Stimulated activated CD8-positive, alpha-beta memory T cell treated with anti-CD3 and anti-CD28 coated beads, Interleukin-7, amount 100 ng/mL, for 24 hours (primary cell): ENCODE measurements around the gene DPM2.

ENCODE experiments used
- DNase-seq: peaks from one replicate; pipeline ENCODE4 v3.0.0-alpha.2; 2020; ENCODE audit warnings: low read depth

The DPM2 gene

DNA sequence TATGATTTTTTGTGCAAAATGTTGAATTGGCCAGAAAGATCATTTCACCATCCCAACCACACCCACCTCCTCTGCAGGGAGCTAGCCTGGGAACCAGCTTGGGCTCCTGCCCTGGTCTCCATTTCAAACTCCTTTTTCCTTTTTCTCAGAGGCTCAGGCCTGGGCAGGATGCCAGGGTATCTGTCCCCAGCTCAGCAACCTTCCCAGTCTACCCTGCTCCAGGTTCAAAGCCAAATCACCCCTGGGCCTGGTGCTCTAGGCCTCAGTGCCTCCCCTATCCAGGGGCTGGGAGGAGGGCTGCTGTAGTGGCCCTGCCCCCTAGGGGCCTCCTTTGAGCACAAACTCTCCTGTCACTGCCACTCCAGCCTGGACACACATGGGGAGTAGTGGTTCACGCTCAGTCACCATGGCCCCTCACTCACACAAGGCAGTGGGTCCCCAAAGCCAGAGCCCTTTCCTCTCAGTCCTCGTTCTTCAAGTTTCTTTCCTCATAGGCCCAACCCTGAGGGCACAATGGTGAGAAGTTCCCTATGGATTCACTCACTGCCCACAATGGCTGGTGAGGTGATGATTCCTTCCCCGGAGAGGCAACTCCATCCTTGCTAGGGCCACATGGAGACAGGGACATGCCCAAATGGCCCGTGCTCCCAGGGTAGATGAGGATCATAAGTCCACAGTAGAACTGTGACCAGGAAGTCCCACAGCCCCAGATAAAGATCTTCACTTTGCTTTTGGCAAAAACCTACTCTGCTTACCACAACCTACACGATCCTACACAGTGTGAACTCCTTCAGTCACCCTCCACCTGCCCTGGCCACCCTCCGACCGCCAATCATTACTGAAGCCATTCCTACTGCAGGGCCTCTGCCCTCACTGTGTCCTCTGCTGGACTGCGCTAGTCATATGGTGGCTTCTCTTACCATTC lies 19.2 kb downstream of the DPM2 start:
- no peak for DNase-seq

DNA sequence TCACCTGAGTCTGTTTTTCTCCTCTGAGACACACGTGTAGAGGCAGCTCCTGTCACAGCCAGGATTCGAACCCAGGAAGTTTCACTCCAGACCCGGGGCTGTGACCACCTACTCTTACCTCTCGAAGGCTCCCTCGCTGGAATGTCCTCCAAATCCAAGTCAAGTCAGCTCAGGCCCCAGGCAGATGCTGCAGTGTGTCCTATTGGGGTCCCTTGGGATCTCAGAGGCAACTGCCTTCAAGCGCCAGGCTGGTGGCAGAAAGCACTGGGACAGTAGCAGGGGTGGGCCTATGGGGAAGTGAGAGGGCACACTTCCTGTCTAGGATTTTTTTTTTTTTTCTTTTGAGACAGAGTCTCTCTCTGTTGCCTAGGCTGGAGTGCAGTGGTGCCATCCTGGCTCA lies 20.1 kb downstream of the DPM2 start:
- no peak for DNase-seq

DNA sequence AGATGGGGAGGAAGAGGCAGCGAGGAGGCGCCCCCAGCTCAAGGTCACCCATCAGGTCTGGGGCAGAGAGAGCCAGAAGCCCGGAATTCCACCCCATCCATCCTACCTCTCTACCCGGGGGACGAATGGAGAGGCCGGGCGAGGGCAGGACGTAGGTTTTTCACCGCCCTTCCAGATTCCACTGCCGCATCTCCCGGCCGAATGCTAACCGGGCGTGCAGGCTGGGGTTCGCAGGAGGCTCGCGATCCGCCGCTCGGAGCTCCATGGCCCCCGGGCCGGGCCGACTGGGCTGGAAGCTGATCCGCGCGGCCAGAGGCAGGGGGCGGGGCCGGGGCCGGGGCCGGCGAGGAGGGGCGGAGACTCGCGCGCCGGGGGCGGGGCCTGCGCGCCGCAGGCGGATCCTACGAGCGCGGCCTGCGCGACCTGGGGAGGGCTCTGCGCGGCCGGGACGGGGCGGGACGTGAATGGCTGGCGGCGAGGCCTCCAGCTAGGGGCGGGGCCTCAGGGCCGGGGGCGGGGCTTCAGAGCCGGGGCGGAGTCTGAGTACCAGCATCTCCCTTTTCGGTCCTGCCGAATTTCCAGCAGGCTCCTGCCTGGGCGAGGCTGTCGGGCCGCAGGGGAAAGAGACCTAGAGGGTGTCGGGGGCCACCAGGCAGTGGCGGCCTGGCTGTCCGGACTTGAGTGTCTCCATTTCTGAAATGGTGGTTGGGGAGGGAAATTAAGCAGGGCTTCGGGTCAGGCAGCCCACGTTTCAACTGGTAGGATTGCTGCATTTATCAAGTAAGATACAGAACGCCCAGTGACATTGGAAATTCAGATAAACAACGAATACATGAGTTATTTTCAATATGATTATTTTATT lies 20.7 kb downstream of the DPM2 start, which contains the start of gene ST6GALNAC4:
Gene ST6GALNAC4, minus strand, starts transcription at position 322 of the 862 bp plus-strand sequence. CDS start 622 bp downstream, outside the sequence.
- peak; percentile 95 for DNase-seq

DNA sequence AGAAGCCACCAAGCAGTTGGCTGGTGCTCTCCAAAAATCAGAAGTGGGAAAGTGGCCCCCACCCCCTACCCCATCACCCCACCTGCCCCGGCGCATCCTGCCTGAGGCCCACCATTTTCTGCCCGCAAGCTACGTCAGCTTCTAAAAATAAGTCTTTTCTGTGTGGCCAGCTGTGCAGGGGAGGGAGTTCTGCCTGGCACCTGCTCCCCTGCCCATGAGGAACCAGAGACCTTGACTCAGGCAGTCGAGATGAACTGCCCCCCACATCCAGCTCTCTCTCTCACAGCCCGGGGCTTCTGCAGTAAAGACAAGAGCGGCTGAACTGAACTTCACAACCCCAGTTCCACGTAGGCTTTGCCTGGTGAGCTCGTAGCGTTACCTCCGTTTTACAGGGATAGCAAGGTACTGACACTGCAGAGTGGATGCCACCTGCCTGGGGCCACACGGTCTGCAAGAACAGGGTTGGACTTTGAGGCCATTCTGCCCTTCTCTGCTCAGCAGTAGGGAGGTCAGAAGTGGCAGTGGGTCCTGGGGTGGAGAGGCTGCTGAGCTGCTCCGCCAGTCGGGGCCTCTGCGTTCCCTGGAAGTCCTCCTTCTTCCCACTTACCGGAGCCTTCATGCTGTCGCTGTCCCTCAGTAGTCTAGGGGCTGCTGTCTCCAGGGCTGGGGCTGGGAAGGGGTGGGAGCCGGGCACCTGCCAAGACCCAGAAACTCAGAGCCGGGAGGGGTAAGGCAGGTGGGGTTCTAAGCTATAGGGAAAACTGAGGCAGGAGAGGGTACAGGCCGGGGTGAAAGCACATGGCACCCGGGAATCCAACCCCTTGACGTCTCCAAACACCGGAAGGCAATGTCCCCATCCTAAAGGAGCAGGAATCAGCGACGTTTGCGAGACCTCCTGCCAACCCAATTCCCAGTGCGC lies 21.6 kb downstream of the DPM2 start:
- no peak for DNase-seq

- no peak for DNase-seq
These were observed 22.3 kb downstream of the DPM2 start for GRCh38 chr9:127915325-127915752.

DNA sequence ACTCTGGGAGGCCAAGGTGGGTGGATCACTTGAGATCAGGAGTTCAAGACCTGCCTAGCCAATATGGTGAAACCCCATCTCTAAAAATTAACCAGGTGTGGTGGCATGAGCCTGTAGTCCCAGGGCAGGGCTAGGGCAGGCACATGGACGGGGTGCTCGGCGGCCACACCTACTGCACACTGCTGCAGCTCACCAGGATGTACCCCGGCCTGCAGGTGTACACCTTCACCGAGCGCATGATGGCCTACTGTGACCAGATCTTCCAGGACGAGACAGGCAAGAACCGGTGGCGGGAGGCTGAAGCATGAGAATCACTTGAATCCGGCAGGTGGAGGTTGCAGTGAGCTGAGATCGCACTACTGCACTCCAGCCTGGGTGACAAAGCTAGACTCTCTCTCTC lies 24.0 kb downstream of the DPM2 start:
- no peak for DNase-seq

- DNase-seq = no peak
These were observed 24.8 kb downstream of the DPM2 start for GRCh38 chr9:127912882-127913281.

DNA sequence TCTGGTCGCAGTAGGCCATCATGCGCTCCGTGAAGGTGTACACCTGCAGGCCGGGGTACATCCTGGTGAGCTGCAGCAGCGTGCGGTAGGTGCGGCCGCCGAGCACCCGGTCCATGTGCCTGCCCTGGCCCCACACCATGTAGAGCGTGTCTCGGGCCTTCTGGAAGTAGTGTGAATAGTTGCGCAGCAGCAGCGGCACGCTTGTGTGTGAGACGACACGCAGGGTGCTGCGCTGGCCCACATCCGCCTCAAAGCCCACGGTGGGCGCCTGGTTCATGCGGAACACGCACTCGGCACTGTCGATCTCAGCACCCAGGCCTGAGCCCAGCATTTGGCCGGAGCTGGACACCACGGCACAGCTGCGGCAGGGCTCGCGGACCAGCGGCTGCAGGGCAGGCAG lies 25.4 kb downstream of the DPM2 start:
- no peak for DNase-seq

- DNase-seq = no peak
These were observed 26.9 kb downstream of the DPM2 start for GRCh38 chr9:127910613-127911205.

DNA sequence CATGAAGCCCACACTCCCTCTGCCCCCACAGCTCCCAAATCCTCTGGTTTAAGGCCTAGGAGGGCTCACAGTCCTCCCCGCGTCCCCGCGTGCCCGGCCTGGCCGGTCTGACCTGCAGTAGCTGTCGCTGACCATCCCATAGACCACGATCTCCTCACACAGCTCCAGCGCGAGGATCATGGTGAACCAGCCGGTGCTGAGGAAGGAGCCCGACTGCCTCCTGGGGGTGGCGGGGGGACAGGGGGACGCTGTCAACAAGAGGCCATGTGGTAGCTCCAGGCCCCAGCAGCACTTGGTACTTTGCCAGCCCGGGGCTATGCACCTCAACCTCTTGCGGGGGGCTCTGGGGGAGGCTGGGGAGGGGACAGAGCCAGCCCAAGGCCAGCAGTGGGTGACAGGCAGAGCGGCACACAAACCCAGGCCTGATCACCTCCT lies 27.8 kb downstream of the DPM2 start:
- no peak for DNase-seq

DNA sequence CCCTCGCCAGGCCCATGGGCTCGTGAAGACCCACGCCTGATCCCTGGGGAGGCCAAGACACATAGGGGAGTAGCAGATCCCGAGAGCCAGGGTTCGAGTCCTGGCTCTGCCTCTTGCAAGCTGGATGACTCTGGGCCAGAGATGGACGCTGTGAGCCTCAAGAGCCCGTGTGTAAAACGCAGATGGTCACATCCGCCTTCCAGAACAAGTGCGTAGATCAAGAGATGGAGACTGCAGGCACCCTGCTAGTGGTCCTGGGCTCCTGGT lies 29.1 kb downstream of the DPM2 start:
- DNase-seq = no peak

- no peak for DNase-seq
These were observed 29.6 kb downstream of the DPM2 start for GRCh38 chr9:127907867-127908659.

- no peak for DNase-seq
These were observed 31.9 kb downstream of the DPM2 start for GRCh38 chr9:127905788-127906191.

DNA sequence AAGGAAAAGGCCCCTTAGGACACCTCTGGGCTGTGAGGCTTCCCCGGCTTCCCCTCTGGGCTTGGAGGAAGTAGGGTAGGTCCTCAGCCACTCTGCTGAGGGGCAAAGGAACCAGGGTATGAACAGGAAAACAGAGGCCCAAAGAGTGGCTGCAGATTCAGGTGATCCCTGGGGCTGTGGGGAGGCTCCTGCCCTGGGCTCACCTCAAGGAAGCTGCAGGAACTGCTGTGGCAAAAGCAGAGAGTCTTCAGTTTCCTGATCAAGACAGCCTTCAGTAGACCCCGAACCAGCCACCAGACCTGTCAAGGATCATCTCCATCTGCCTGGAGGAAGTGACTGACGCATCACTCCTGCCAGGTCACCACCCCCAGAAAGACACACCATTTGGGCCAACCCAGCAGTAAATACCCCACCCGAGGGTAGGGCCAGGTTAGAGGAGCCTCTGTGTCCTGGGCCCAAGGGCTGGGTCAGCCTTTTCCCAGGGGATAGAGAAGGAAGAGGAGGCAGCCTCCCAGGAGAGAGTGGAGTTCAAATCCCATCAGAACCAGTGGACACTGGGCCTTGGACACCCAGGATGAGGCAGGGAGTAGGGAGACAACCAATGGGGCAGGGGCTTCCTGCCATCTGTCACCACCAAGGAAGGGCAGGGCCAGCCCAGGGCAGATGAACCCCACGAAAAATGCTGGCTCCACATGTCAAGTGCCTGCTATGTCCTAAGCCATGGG lies 32.5 kb downstream of the DPM2 start:
- no peak for DNase-seq

- DNase-seq = no peak
These were observed 33.1 kb downstream of the DPM2 start for GRCh38 chr9:127904561-127905003.

GRCh38 chr9:127903557-127904475 lies 33.8 kb downstream of the DPM2 start:
- peak; percentile 74 for DNase-seq

- no peak for DNase-seq
These were observed 38.3 kb downstream of the DPM2 start, which contains the start of gene ST6GALNAC6 for GRCh38 chr9:127899128-127899943. Gene ST6GALNAC6, minus strand, starts transcription at chr9:127899603. Its CDS starts 1,622 bp downstream, at chr9:127897981.
